ENCODE results near the gene ZNF366.

- TF ChIP-seq TCF7L2 (IDR thresholded peaks at IDR 0.05; ENCODE audit: borderline replicate concordance, low read depth, low read length) (no peak), KLF10 (tag by site-specific recombination; IDR thresholded peaks at IDR 0.05) (no peak), GLIS2 (tag by site-specific recombination; IDR thresholded peaks at IDR 0.05) (no peak), ZNF23 (tag by site-specific recombination; IDR thresholded peaks at IDR 0.05; ENCODE audit: borderline replicate concordance) (no peak), ZBTB7A (tag by site-specific recombination; IDR thresholded peaks at IDR 0.05; ENCODE audit: low read depth) (no peak), ZNF610 (tag by site-specific recombination; IDR thresholded peaks at IDR 0.05; ENCODE audit: borderline replicate concordance) (no peak), ZNF747 (tag by site-specific recombination; IDR thresholded peaks at IDR 0.05) (no peak), CTCF (tag by site-specific recombination; IDR thresholded peaks at IDR 0.05) (no peak), ZNF350 (tag by site-specific recombination; IDR thresholded peaks at IDR 0.05) (no peak)
Measured at GRCh38 chr5:72530196-72530595, 23.0 kb upstream of the ZNF366 start.
